MV-4-11 (cell line): ENCODE results near the gene SCN2B.

Experiments
- DNase-seq: peaks from one replicate; lab custom pipeline; 2025; lab: John Stamatoyannopoulos, UW

The SCN2B gene

DNA sequence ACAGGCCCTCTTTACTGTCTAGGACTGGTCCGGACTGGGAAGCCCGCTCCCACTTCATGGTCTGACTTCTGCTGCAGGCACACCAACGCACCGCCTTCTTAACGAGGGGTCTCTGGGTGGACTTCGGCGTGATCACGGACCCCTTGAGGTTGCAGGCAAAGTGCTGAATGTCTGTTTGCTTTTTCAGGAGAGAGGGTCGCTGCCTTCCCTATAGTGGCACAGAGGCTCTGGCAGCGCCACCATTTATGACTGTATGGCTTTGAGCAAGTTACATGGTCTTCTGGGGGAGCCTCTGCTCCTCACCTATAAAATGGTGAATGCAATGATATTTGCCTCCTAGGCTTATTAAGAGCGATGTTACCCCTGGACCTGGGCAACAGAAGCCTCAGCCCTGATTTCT lies 22.5 kb downstream of the SCN2B start:
- no peak for DNase-seq

DNA sequence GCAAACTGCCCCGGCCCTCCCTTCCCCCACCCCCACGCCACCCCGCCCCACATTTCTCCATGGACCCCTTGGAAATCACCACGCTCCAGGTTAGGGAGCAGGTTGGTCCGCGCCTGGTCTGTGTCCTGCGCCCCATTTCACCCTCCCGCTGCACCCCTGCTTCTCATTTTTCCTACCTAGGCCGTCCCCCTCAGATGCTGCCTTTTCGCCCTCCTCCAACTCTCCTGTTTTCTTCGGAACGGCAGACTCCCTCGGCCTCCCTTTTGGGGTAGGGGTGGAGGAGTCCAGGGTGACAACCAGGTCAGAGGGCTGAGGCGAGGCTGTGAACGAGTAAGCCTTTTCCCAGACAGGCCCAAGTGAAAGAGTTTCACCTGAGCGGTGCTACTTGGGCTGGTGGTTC lies 22.9 kb downstream of the SCN2B start:
- DNase-seq: no peak

DNA sequence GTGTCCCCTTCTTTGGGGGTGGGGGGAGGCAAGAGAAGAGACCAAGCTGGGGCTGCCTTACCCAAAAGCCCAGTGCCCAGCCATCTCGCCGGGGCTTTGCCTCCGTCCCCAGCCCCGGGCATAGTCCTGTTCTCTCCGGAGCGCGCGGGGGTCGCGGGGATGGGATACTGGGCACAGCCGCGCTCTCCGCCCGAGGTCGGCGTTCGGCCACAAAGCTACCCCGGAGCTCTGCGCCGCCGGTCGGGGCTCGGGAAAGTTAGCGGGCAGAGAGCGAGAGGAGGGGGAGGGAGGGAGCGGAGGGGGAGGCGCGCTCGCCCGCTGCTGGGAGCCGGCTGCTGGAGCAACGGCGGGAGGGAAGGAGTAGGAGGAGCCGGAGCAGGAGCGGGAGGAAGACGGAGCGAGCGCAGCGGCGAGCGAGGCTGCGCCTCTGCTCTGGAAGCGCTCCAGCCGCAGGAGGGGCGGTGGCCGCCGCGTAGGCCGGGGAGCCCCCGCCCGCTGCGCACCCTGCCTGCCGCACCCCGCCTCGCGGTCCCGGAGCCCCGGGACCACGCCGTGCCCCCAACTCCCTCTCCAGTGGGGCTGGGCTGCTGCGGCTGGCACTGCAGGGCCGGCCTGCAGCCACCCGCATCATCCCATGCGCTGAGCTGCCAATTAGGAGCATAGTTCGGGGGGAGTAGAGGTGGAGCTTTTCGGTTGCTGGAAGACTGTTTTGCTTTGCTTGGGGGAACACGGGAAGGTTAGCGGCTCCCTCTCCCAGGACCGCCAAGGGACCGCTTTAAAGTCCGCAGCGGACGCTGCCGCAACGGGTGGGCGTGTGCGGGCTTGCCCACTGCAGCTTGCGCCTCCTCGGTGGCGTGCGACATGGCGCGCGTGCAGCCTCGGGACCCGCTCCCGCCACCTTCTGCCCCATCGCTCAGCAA lies 23.6 kb downstream of the SCN2B start, which contains the start of gene SCN4B:
Gene SCN4B, minus strand, starts transcription at position 272 of the 920 bp plus-strand sequence. Its CDS starts 150 bp downstream, at position 122.
- no peak for DNase-seq

DNA sequence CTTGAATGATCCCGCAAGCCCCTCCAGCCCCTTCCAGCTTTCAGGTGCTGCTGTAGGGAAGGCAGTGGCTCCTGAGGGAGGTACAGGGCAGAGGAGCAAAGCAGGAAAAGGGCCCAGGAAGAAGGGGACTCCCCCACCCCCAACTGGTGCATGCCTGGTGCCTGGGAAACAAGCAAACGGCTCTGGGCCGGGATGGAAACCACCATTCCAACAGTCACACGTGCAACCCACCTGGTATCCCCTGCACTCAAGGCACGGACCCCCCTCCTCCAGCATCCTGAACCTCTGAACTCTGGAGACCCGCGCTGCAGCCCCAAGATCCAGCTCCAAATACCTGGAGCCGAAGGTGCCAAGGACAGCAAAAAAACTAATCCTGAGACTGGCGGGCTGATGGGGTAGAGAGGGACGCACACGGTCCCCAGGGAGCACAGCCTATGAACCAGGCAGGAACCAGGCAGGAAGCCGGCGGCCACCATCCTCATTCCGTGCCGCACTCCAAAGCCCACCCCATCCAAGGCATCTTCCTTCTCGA lies 24.4 kb downstream of the SCN2B start:
- DNase-seq: no peak

DNA sequence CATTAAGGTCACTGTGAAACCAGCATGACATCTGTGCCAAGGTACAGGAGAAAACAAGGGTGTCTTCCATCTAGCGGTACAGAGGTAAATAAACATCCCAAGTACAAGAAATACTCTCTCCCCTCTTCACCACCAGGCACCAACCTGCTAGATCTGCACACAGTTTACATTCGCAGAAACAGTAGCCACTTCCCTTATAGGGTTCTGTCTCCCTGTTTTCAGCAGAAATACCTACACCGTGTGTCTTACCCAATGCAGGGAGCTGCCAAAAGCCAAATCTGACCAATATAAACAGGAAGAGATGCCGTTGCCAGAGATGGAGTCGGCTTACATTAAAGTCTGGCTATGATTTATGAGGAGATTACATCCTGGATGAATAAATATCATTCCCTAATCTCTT lies 25.0 kb downstream of the SCN2B start:
- peak; percentile 10 for DNase-seq

DNA sequence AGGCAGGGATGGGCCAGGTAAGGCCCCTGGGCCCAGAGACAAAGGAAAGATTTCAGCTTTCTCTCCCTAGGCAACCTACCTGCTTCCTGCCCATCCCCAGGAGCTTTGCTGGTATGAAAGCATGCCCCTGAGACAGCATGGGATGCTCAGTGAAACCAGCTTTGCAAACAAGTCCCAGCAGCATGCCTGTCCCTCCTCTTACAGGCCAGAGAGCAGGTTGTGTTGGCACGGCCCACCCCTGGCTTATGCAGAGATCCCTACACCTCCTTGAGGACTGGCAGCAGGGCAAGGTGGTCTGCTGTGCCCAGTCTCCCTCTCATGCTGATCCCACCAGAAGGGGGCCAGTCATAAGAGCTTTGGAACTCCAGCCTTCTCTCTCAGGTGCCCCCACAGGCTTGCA lies 26.9 kb downstream of the SCN2B start:
- DNase-seq: no peak

DNA sequence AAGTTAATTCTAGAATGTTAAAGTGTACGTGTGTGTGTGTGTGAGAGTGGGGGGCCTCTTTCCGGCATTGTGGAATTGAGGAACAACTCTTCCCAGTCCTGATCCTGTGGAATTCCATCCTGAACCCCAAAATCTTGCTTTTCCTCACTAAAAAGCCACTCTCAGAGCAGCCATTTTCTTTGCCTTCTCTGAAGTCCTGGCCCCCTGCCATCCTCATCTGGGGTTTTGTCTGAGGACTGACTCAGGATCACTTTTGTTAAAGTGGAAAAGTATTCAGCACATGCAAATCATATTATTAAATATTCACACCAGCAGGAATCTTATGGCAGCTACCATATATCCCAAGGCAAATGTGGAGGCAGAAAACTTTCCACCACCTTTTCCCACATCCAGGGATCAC lies 27.6 kb downstream of the SCN2B start:
- DNase-seq: no peak

DNA sequence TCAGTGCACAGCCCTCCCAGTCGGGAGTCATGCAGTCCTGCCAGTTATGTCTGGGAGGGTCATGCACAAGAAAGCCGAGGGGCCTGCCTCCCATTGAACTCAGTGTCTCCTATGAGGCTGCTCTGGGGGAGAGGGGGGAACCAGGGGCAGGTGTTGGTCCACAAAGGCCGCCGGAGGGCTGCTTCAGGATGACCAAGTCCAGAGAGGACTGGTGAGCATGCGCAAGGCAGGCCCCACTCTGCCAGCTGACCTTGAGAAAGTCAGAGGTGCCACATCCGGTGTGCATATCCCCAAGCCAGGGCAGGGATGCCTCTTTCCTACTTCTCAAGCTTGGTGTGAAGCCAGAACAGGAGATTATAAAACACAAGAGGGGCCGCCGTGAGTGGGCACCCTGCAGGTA lies 28.2 kb downstream of the SCN2B start:
- DNase-seq: no peak

DNA sequence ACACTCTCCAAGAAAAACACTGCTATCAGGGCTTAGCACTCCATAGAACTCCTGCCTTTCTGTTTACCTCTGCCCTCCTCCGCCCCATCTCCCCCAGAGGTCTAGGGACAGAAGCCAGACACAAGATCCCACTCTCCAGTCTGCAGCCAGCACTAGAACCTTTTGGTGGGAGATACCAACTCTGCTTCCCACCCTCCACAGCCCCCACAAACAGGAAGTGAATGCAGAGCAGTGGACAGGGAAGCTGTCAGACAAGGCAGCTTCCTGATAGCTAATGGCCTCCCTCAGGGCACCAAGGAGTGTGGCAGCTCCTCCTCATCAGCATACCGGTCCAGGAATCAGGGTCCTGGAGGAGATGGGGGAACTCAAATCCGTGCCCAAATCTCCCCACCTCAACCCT lies 28.9 kb downstream of the SCN2B start:
- DNase-seq: peak; percentile 6

DNA sequence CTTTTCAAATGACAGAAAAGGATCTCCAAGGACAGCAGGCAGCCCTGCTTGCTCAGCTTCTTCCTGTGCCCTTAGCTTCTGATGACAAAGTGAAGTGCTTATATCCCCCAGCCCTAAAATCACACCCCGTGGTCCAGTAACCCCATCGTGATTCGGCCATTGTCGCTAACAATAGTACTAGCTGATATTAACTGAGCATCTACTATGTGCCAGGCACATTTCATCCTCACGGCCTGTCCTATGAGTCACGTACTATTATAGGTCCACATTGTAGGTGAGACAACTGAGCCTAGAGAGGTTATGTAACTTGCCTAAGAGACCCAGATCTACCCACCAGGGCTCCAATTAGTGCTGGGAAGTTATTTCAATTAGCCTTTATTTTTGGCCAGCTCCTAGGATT lies 29.9 kb downstream of the SCN2B start:
- no peak for DNase-seq

DNA sequence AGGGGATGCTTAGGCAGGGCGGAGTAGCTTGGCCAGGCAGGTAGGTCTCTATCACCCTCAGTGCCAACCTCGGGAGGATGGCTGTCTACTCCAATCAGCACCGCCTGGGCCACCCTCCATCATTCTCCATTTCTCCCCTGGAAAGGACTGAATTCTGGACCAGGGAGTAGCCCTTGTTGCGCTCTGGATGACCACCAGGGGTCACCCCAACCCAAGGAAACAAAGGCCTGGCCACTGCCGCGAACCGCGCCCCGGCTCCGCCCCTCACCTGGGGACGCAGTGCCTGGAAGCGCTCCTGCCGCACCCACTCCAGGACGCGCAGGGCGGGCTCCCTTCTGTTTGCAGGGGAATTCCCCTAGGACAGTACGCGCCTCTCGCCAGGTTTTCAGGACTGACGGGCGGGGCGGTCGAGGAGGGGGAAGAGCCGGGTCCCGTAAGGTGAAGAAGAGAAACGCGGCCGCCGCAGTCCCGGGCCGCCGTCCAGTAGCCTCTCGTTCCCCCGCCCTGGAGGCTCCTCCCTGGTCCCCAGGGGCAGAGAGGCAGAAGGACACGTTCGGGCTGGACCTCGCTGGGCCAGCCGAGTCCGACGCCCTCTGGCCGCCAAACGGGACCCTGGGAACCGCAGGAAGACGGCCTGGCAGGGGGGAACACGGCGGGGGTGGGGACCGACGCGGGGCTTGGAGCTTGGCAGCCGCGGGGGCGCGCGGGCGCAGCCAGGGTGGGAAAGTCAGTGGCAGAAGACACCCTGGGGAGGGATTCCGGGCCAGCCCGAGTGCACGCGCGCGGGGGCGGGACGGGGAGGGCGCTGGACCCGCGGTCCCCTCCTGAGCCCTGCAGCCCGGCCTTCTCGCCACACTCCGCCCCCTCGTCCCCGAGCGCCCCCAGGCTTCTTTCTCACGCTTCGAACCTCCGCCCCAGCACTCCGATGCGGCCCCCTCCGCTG lies 30.9 kb downstream of the SCN2B start:
- DNase-seq: peak; percentile 45

DNA sequence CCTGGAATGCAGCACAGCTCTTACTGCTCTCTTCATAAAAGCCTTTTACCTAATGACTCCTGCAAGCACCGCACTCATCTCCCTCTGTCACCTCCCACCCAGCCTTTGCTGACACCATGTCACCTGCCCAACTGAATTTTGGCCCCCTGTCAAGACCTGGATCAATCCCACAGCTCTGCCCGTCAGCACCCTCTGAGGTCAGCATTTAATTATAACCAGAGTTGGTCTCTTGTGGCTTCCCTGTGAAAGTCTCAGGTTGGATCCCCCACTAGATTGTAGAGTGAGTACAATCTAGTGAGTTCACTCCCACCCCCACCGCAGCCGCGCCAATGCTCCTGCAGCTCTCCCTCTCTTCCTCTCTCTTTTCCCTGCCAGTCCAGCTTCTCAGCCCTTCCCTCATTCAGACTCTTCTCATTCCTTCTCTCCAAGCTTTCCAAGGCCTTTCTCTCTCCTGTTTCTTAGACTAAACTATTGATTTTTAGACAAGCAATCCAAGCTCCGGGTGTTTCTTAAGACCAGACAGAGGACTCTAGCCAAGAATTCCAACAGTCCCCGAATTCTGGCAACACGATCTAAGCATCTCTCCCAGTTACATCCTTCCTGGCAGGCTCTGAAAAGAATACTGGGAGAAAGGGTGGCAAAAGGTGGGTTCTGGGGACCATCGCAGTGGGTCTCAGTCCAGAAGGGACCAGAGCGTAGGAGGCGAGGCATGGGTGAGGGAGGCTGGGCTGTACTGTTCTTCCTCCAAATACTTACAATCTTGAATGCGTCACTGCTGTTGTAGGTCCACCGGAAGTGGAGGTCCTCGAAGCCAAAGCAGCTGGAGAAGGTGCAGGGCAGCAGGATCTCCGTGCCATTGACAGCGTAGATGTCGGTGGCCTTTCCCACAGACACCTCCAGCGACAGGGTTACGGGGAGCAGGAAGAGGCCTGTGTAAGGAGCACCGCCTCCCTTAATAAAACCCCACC lies 31.9 kb downstream of the SCN2B start:
- no peak for DNase-seq

DNA sequence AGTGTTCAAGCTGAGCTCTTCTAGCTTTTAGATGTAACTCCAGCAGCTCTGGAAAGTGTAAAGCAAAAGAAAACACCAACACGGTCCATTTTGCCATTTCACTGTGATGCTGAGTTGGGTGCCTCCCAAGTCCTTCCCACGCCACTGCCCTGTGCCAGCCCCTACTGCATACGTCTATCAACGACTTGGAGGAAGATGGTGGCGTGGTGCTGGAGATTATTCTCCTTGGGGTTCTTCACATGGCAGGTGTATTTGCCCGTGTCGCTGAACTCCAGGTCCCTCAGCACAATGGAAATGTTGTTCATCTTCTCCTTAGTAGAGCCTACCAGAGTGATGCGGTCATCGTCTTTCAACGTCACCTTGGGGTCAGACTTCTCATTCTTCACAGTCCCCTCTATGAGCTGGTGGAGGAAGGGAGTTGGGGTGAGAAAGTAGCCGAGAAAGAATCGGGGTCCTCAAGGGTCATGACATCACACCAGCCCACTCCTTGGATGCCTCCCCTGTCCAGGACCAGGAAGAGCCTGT lies 32.7 kb downstream of the SCN2B start:
- DNase-seq: no peak

DNA sequence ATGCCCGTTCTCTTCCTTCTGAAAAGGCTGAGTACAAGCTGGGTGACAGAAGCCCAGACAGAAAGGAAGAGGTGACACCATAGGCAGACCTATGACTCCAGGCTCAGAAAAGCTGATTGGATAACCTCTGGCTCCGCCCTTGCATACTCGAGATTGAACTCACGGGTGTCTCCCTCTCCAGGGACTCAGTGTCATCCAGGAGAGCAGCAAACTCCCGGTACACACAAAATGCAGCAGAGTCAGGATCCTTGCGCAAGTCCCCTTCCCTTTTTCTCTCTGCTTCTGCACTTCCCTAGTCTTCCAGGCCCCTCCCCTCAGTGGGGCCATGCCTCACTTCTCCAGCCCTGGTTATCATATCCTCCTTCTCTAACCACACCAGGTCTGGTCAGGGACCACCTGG lies 33.6 kb downstream of the SCN2B start:
- DNase-seq: peak; percentile 78

DNA sequence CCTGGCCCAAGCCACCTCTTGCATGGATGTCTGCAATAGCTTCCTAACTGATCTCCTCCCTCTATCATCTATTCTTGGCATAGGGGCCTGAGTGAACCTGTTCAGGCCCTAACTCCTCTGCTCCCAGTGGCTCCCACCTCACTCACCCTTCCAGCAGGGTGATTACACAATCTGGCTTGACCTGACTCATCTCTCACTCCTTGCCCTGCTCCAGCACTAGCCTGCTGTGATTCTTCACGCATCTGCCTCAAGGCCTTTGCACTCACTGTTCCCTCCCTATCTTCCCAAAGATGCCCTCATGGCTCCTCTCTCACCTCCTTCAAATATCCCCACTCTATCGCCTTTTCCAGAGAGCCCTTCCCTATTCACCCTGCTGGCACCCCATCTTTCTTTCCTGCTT lies 34.4 kb downstream of the SCN2B start:
- DNase-seq: no peak

DNA sequence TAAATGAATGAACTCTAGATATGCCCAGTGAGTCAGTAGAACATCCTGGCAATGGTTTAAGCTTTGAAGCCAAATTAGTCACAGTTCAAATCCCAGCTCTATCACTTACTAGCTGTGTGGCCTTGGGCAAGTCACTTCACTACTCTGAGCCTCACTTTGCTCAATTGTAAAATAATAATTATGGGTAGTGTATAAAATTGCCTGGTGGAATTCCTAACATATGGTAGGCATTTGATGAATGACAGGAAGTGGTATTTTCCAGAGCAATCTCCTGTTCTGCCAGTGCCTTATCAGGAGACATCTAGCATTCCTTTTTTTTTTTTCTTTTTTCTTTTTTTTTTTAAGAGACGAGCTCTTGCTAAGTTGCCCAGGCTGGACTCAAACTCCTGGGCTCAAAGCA lies 36.9 kb downstream of the SCN2B start:
- DNase-seq: no peak

DNA sequence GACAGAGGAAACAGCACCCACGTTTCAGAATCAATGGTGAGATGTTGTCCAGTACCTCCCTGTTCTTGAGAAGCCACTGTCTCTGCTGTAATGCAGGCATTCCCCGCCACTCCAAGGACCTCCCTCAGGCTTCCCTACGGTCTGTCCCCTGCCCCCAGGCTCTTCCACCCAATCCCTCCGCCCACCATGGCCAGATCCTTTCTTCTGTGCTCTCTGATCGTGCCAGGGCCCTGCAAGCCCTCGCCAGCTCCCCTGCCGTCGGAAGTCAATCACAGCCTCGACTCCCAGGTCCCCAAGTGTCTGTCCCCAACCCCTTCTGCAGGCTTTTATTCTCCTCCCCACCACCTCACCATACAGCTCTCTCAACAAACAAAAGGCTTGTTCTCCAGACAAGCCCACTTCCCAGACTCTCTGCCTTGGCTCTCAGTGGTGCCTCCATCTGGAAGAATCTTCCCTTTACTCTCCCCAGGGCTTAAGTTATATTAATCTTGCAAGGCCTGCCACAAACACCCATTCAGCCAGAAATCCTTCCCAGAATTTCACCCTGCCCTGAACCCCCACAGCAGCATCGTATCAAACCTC lies 37.5 kb downstream of the SCN2B start:
- no peak for DNase-seq

DNA sequence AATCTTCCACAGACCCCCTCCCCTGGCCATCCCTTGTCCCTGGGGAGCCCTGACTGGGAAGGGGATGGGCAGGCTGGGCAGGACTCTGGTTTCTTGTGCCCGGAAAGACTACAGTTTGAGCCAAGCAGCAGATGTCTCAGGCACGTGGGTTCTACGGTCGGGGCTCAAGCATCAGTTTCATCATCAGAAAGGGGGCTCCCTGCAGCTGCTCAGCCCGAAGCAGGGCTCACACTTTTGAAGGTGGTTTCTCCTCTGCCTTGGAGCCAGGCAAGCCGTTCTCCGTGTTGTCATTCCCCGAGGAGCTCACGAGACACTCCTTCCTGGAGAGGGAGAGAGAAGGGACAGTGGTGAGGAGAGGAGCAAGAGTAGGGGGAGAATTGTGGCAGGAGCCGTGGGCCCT lies 39.6 kb downstream of the SCN2B start:
- no peak for DNase-seq

DNA sequence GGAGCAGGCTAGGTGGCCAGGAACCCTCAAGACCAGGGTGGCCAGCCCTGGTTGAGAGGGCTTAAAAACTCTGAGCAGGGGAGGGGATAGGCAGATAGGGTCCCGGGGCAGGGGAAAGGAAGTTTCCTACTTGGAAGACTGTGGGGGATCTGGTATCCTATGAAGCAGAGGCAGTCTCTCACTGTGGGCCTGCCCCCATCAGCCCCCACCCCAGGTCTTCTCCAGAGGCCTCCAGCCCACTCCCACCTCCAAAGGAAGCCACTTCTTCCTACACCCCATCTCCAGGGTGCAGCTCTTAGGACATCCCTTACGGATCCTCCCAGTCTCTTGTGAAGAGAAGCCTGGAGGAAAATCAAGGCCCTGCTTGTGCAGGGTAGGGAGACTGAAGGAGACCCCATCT lies 40.1 kb downstream of the SCN2B start:
- DNase-seq: no peak

DNA sequence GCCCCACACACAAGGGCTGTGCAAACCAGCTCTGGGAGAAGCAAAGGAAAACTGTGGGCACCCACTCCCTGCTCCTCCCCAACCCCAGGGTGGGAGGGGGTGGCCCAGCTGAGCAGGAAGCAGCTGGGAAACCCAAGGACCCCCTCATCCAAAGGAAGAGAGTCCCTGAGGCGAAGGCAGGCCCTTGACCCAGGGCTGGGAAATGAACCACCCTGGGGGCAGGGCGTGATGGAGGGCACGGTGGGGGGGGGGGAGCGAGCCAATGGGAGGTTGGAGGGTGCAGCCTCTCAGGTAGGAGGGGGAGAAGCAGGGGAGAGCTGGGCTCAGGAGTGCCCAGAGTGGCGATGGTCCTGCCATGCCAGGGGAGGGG lies 40.7 kb downstream of the SCN2B start:
- no peak for DNase-seq
